Parathyroid adenoma (tissue), 2 donors: ENCODE data around the gene ETV7.

Source experiments
- H2AFZ ChIP-seq: fragments of 300-600 bp; sonication (generic); one replicate; pipeline ENCODE4 v1.7.0; 2017; ENCODE audit warnings: antibody characterized with exemption, mild to moderate bottlenecking
- H3K27ac ChIP-seq: fragments of 300-600 bp; sonication (generic); one replicate; pipeline ENCODE4 v1.7.0; 2017
- H3K27me3 ChIP-seq: fragments of 300-600 bp; sonication (generic); one replicate; pipeline ENCODE4 v1.7.0; 2017; ENCODE audit warnings: low read length; ENCODE audit not compliant: control insufficient read depth, insufficient read depth
- H3K36me3 ChIP-seq: fragments of 300-600 bp; sonication (generic); one replicate; pipeline ENCODE4 v1.7.0; 2017; ENCODE audit warnings: low read length; ENCODE audit not compliant: control insufficient read depth, insufficient read depth
- H3K4me1 ChIP-seq: fragments of 300-600 bp; sonication (generic); one replicate; pipeline ENCODE4 v1.7.0; 2017; ENCODE audit warnings: control low read depth
- H3K4me2 ChIP-seq: fragments of 300-600 bp; sonication (generic); one replicate; pipeline ENCODE4 v1.7.0; 2017; ENCODE audit warnings: low read length
- H3K4me3 ChIP-seq: fragments of 300-600 bp; sonication (generic); one replicate; pipeline ENCODE4 v1.7.0; 2017; ENCODE audit warnings: low read depth, low read length
- H3K79me2 ChIP-seq: fragments of 300-600 bp; sonication (generic); one replicate; pipeline ENCODE4 v1.7.0; 2017; ENCODE audit warnings: control low read depth
- H3K9ac ChIP-seq: fragments of 300-600 bp; sonication (generic); one replicate; pipeline ENCODE4 v1.7.0; 2017; ENCODE audit warnings: mild to moderate bottlenecking
- H3K9me3 ChIP-seq: fragments of 300-600 bp; sonication (generic); one replicate; pipeline ENCODE4 v1.7.0; 2017; ENCODE audit warnings: low read length; ENCODE audit not compliant: control insufficient read depth
- CTCF ChIP-seq: fragments of 300-600 bp; sonication (generic); IDR thresholded peaks from one replicate; pipeline ENCODE4 v1.7.0; 2017; ENCODE audit warnings: antibody characterized with exemption, mild to moderate bottlenecking
- donor health status: primary hyperparathyroidism.

ETV7 gene

DNA sequence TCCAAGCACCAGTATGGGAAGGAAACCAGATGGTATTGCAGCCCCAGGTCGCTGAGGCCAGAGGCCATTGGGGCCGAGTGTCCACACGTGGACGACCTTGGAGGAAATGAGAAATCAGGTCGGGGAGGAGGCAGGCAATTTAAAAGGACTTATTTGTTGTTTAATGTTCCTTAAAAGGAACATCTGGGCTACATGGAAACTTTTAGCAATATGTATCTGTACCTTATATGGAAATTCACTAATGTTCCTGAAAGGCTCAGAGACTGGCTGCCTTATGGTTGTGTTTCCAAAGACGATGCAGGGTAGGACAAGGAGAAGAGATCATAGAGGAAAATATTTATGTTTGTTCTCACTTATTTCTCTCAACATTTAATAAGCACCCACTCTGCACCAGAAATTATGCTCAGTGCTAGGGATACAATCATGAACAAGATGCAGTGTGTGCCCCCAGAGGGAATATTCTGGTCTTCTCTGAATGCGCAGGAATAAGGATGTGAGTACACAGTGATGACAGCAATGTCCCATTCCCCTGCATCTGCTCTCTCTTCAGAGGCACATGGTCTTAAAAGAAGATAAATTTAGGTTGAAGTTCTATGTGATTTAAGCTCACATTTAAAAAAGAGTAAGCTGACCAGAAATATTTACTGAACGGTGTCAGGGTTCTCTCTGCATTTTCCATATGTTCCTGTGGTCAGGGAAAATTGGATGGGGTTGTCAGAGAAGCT, 54.1 kb downstream of the ETV7 start:
- Histone ChIP-seq H3K4me2 (no peak overlapping the region), H3K27ac (no peak overlapping the region), H3K4me3 (no peak overlapping the region), H3K4me1 (no peaks in the 10 kb centered on the region), H3K9me3 (no peaks in the 10 kb centered on the region), H3K27me3 (no peaks in the 10 kb centered on the region), H3K79me2 (no peaks in the 10 kb centered on the region), H3K9ac (no peak overlapping the region), H2AFZ (no peak overlapping the region), H3K36me3 (no peaks in the 10 kb centered on the region)
- no peak for TF ChIP-seq CTCF

- no peak overlapping the region for H3K27ac ChIP-seq
- H3K79me2 ChIP-seq = no peaks in the 10 kb centered on the region
- H3K4me2 ChIP-seq = no peak overlapping the region
- H3K4me3 ChIP-seq = no peak overlapping the region
- H3K27me3 ChIP-seq = no peaks in the 10 kb centered on the region
- no peaks in the 10 kb centered on the region for H3K4me1 ChIP-seq
- H3K36me3 ChIP-seq = no peaks in the 10 kb centered on the region
- H3K9me3 ChIP-seq = no peaks in the 10 kb centered on the region
- TF ChIP-seq CTCF = no peak
- no peak overlapping the region for H2AFZ ChIP-seq
- no peak overlapping the region for H3K9ac ChIP-seq
Observed at GRCh38 chr6:36331381-36331780, 56.1 kb downstream of the ETV7 start.

GRCh38 chr6:36330366-36330765, 57.1 kb downstream of the ETV7 start:
- Histone ChIP-seq H3K9ac (no peak overlapping the region), H3K27me3 (no peaks in the 10 kb centered on the region), H3K27ac (no peak overlapping the region), H3K4me2 (no peak overlapping the region), H3K9me3 (no peaks in the 10 kb centered on the region), H3K36me3 (no peaks in the 10 kb centered on the region), H3K4me3 (no peak overlapping the region), H3K4me1 (no peaks in the 10 kb centered on the region), H3K79me2 (no peaks in the 10 kb centered on the region), H2AFZ (no peak overlapping the region)
- TF ChIP-seq CTCF = no peak

- no peaks in the 10 kb centered on the region for H3K9me3 ChIP-seq
- H3K4me1 ChIP-seq = no peaks in the 10 kb centered on the region
- no peak overlapping the region for H3K4me3 ChIP-seq
- no peaks in the 10 kb centered on the region for H3K36me3 ChIP-seq
- no peak overlapping the region for H2AFZ ChIP-seq
- H3K79me2 ChIP-seq = no peaks in the 10 kb centered on the region
- H3K4me2 ChIP-seq = no peak overlapping the region
- H3K27ac ChIP-seq = no peak overlapping the region
- no peaks in the 10 kb centered on the region for H3K27me3 ChIP-seq
- no peak for TF ChIP-seq CTCF
- no peak overlapping the region for H3K9ac ChIP-seq
Observed at GRCh38 chr6:36329798-36330291, 57.6 kb downstream of the ETV7 start.

DNA sequence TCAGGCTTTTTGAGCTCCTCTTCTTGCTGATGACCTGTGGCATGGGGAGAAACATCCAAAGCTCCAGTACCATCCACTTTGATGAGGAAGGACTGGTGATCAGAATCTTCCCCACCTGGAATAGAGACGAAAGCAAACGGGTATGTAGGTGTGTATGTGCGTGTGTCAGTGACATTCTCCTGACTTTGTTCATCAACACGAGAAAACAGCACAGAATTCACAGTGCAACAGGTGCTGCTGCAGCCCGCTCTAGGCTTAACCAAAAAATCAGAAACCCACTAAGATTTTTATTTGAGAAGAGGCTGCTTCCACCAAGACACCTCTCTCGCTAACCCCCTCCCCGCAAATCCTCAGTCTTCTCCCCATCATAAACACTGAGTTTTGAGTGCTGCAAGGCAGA, 58.9 kb downstream of the ETV7 start:
- Histone ChIP-seq H3K4me3 (no peak overlapping the region), H3K4me1 (no peaks in the 10 kb centered on the region), H2AFZ (no peak overlapping the region), H3K27ac (no peak overlapping the region), H3K79me2 (no peaks in the 10 kb centered on the region), H3K9me3 (no peaks in the 10 kb centered on the region), H3K27me3 (no peaks in the 10 kb centered on the region), H3K36me3 (no peaks in the 10 kb centered on the region), H3K9ac (no peak overlapping the region), H3K4me2 (no peak overlapping the region)
- no peak for TF ChIP-seq CTCF
